ENCODE measurements around the gene PRR18. TPM values are rescaled to one million over a fixed set of nuclear protein-coding genes. Genes with fewer than 3 reads are reported as not detected.
A peak's percentile ranks its signal among the peaks of the same experiment; 100 is the strongest.

Gene PRR18
- total RNA-seq, 1 experiment from 2014 or later: 0.07 TPM

GRCh38 chr6:166281104-166281503, 27.1 kb downstream of the PRR18 start:
- no peak for DNase-seq
- Histone ChIP-seq H3K27me3 (ENCODE audit: control insufficient read depth, insufficient read depth, low read length) (no peaks in the 10 kb centered on the region; the same call in 1 of the 2 replicates), H3K4me3 (ENCODE audit: insufficient read depth, low read depth, low read length) (no peak overlapping the region), H3K36me3 (replicated peaks; ENCODE audit: control insufficient read depth, insufficient read depth, low read length) (no peaks in the 10 kb centered on the region)

DNA sequence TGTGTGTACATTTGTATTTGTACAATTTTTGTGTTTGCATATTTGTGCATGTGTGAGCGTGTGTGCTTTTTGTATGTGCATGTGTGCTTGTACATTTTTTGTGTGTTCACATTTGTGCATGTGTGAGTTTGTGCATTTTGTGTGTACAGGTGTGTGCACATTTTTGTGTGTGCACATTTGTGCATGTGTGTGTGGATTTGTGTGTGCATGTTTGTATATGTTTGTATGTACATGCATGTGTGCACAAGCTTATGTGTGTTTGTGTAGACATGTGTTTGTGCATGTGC, 28.9 kb downstream of the PRR18 start:
- H3K36me3 ChIP-seq (replicated peaks; ENCODE audit: control insufficient read depth, insufficient read depth, low read length): no peaks in the 10 kb centered on the region
- no peaks in the 10 kb centered on the region; the same call in 1 of the 2 replicates for H3K27me3 ChIP-seq (ENCODE audit: control insufficient read depth, insufficient read depth, low read length)
- no peak overlapping the region for H3K4me3 ChIP-seq (ENCODE audit: insufficient read depth, low read depth, low read length)
- DNase-seq: no peak

DNA sequence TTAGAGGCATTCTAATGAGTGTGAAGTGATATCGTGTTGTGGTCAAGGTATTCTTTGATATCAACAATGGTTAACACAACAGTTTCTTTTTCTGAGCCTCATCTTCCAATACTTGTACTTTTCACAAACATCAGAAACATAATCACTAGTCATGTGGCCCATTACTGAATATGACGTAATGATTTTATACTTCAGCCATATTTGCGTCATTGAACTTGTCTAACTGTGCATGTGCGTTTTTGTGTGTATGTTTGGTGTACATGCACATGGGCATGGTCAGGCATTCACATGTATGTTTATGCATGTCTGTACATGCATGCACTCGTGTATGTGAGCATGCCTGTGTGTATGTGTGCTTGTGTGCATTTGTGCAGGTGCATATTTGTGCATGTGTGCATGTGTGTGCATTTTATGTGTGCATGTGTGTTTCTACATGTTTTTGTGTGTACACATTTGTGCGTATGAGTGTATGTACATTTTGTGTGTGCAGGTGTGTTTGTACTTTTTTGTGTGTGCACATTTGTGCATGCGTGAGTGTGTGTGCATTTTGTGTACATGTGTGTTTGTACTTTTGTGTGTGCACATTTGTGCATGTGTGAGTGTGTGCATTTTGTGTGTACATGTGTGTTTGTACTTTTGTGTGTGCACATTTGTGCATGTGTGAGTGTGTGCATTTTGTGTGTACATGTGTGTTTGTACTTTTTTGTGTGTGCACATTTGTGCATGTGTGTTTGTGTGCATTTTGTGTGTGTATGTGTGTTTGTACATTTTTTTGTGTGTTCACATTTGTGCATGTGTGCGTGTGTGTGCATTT, 29.4 kb downstream of the PRR18 start:
- no peaks in the 10 kb centered on the region; the same call in 1 of the 2 replicates for H3K27me3 ChIP-seq (ENCODE audit: control insufficient read depth, insufficient read depth, low read length)
- no peak for DNase-seq
- H3K4me3 ChIP-seq (ENCODE audit: insufficient read depth, low read depth, low read length): no peak overlapping the region
- H3K36me3 ChIP-seq (replicated peaks; ENCODE audit: control insufficient read depth, insufficient read depth, low read length): no peaks in the 10 kb centered on the region

GRCh38 chr6:166277892-166278578, 30.2 kb downstream of the PRR18 start:
- no peaks in the 10 kb centered on the region for H3K27me3 ChIP-seq (ENCODE audit: control insufficient read depth, insufficient read depth, low read length)

GRCh38 chr6:166277018-166277417, 31.2 kb downstream of the PRR18 start:
- H3K27me3 ChIP-seq (ENCODE audit: control insufficient read depth, insufficient read depth, low read length): no peaks in the 10 kb centered on the region
- no peaks in the 10 kb centered on the region for H3K36me3 ChIP-seq (replicated peaks; ENCODE audit: control insufficient read depth, insufficient read depth, low read length)
- H3K4me3 ChIP-seq (ENCODE audit: insufficient read depth, low read depth, low read length): no peak overlapping the region
- DNase-seq: peak; percentile 46

More at GRCh38 chr6:166277892-166278578, 30.2 kb downstream of the PRR18 start:
- Histone ChIP-seq H3K4me3 (ENCODE audit: insufficient read depth, low read depth, low read length) (no peak overlapping the region), H3K36me3 (replicated peaks; ENCODE audit: control insufficient read depth, insufficient read depth, low read length) (no peaks in the 10 kb centered on the region)
- DNase-seq: no peak

GRCh38 chr6:166275714-166276166, 32.5 kb downstream of the PRR18 start:
- Histone ChIP-seq H3K4me3 (ENCODE audit: insufficient read depth, low read depth, low read length) (no peak overlapping the region), H3K36me3 (replicated peaks; ENCODE audit: control insufficient read depth, insufficient read depth, low read length) (no peaks in the 10 kb centered on the region), H3K27me3 (ENCODE audit: control insufficient read depth, insufficient read depth, low read length) (no peaks in the 10 kb centered on the region; the same call in 1 of the 2 replicates)
- DNase-seq: peak; percentile 90

DNA sequence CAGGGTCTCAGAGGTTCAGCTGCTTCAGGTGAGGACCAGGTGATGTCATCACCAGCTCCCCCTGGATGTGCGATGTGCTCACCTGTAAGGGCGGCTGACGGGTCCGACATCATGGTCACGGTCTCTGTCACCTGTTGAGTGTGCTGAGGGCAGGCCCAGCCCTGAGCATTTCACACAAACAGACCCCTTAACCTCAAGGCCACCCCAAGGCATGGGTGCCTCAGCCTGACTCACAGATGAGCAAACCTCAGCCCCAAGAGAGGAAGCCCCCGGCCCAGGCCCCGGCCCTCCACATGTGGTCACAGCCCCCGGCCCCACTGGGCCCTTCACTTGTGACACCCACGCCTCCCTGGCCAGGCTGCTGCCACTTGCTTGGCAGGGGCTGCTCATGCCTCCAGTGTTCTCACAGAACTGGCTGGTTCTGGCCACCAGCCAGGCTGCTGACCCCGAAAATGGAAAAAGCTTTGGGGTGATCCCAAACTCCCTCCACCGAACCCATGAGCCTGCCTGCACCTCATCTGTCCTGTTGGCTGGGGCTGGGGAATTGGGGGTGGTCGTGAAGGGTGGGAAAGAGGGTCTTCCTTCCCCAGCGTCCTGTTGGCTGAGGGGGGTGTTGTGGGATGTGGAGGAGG, 33.3 kb downstream of the PRR18 start:
- no peaks in the 10 kb centered on the region for H3K36me3 ChIP-seq (replicated peaks; ENCODE audit: control insufficient read depth, insufficient read depth, low read length)
- no peak overlapping the region for H3K4me3 ChIP-seq (ENCODE audit: insufficient read depth, low read depth, low read length)
- H3K27me3 ChIP-seq (ENCODE audit: control insufficient read depth, insufficient read depth, low read length): no peaks in the 10 kb centered on the region; the same call in 1 of the 2 replicates
- no peak for DNase-seq

GRCh38 chr6:166274163-166274562, 34.0 kb downstream of the PRR18 start:
- no peaks in the 10 kb centered on the region for H3K36me3 ChIP-seq (replicated peaks; ENCODE audit: control insufficient read depth, insufficient read depth, low read length)
- H3K4me3 ChIP-seq (ENCODE audit: insufficient read depth, low read depth, low read length): no peak overlapping the region
- H3K27me3 ChIP-seq (ENCODE audit: control insufficient read depth, insufficient read depth, low read length): peaks cover 3% of the 10 kb centered on the region; the same call in 1 of the 2 replicates
- no peak for DNase-seq

DNA sequence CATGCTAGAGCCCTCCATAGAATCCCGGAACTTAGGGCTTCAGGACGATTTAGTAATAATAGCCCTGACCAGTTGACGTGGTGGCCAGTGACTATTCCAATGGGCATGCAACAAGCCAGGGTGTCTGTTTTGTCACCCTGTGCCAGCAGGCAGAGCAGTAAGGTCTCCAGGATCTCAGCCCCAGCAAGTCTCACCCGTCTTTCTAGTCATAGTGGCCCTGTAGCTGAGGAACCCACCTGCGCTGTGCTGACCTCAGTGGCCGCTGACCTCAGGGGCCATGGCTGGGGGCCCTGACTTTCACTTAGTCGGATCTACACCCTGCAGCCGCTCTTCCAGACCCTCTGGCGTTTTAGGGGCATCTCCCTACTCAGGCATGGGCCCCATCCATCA, 36.8 kb downstream of the PRR18 start:
- Histone ChIP-seq H3K4me3 (ENCODE audit: insufficient read depth, low read depth, low read length) (no peak overlapping the region), H3K27me3 (ENCODE audit: control insufficient read depth, insufficient read depth, low read length) (peaks cover 9% of the 10 kb centered on the region), H3K36me3 (replicated peaks; ENCODE audit: control insufficient read depth, insufficient read depth, low read length) (no peaks in the 10 kb centered on the region)
- DNase-seq: no peak

DNA sequence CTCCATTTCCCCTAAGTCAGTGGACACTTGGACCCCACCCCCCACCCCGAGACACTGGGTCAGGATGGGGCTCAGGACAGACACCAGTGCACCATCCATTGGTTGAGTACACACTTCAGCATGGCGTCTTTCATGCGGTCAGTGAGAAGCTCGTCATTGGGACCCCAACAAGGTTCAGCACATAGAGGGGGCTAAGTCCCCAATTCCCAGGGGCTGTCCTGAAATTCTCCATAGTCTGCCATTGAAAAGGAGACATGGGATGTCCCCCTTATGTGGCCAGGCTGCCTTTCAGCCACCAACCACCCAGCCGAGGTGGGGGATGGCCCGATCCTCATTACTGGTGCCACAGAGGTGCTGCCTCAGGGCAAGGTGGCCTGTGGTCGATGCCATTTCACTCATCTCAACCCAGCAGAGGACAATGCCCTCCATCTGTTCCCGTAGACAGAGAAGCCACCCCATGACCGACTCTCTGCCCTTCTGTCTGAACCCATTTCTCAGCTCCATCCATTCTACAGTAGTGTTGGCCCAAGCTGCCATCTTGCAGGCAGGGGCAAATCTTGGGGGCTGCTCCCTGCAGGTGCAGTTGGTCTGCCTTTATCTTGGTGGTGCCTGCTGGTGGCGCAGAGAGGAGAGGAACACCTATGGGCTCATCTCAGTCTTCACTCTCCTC, 37.4 kb downstream of the PRR18 start:
- Histone ChIP-seq H3K4me3 (ENCODE audit: insufficient read depth, low read depth, low read length) (no peak overlapping the region), H3K27me3 (ENCODE audit: control insufficient read depth, insufficient read depth, low read length) (peaks cover 9% of the 10 kb centered on the region), H3K36me3 (replicated peaks; ENCODE audit: control insufficient read depth, insufficient read depth, low read length) (no peaks in the 10 kb centered on the region)
- no peak for DNase-seq

- H3K27me3 ChIP-seq (ENCODE audit: control insufficient read depth, insufficient read depth, low read length): peaks cover 9% of the 10 kb centered on the region
- no peak overlapping the region for H3K4me3 ChIP-seq (ENCODE audit: insufficient read depth, low read depth, low read length)
- no peaks in the 10 kb centered on the region for H3K36me3 ChIP-seq (replicated peaks; ENCODE audit: control insufficient read depth, insufficient read depth, low read length)
- DNase-seq: no peak
Observed at GRCh38 chr6:166269301-166270039, 38.7 kb downstream of the PRR18 start.

DNA sequence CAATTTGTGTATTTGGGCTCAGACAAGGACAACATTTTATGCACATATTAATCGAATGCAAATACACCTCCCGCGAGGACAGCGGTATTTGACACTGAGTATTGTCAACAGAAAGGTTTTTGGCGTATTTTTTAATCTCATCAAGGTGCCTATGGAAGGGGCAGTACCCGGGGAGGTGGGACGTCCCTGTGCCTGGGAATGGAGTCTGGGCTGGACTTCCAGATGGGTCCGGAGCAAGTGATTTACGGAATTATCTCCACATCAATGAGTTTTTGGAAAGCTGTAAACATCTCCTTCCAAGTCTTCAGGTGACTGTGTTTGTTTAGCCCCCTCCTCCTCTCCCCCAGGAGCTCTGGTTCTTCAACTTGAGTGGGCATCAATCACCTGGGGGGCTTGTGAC, 39.8 kb downstream of the PRR18 start:
- DNase-seq: peak; percentile 56
- no peak overlapping the region for H3K4me3 ChIP-seq (ENCODE audit: insufficient read depth, low read depth, low read length)
- no peaks in the 10 kb centered on the region for H3K36me3 ChIP-seq (replicated peaks; ENCODE audit: control insufficient read depth, insufficient read depth, low read length)
- H3K27me3 ChIP-seq (ENCODE audit: control insufficient read depth, insufficient read depth, low read length): peaks cover 9% of the 10 kb centered on the region

DNA sequence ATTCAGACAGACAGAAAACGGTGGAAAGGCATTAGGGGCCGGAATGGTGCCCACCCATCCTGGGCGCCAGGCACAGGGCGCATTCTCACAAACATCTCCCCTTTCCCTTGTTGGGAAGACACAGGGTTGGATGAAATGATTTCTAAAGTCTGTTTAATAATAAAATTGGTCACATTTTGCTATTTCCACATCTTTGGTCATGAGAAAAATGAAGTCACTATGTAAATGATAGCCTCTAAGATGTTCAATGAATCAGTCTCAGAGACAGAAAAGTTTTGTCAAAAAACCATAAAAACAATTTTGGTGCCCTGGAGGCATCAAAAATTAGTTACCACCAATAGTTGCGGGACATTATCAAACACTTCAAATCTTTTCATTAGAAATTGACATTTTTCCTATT, 40.7 kb downstream of the PRR18 start:
- no peak for DNase-seq
- Histone ChIP-seq H3K36me3 (replicated peaks; ENCODE audit: control insufficient read depth, insufficient read depth, low read length) (no peaks in the 10 kb centered on the region), H3K4me3 (ENCODE audit: insufficient read depth, low read depth, low read length) (no peak overlapping the region), H3K27me3 (ENCODE audit: control insufficient read depth, insufficient read depth, low read length) (peaks cover 9% of the 10 kb centered on the region)

DNA sequence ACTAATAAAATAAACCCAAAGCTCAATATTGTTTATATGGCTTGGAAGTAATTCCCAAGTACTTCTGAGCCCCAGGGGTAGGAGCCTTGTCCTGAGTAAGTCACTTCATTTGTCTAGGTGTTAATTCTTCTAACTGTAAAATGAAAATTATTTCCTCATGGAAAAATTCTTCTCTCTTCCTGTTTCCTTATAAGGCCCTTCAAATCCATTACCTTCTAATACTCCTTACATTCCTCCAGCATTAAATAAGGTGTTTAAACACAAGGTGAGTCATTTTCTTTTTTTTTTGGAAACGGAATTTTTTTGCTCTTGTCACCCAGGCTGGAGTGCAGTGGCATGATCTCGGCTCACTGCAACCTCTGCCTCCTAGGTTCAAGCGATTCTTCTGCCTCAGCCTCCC, 41.9 kb downstream of the PRR18 start:
- Histone ChIP-seq H3K4me3 (ENCODE audit: insufficient read depth, low read depth, low read length) (no peak overlapping the region), H3K27me3 (ENCODE audit: control insufficient read depth, insufficient read depth, low read length) (peaks cover 9% of the 10 kb centered on the region), H3K36me3 (replicated peaks; ENCODE audit: control insufficient read depth, insufficient read depth, low read length) (no peaks in the 10 kb centered on the region)
- no peak for DNase-seq
